AG04449 (cell line): ENCODE data around the gene SYNGR2.

Source experiments
- CTCF ChIA-PET: fragments of 350-600 bp; formaldehyde crosslinking; extraction: SDS; loops from one replicate; lab custom pipeline; 2021; ENCODE audit warnings: antibody characterized with exemption; lab: Yijun Ruan, JAX
- POLR2A ChIA-PET: fragments of 400-600, 350-600 bp; formaldehyde crosslinking; extraction: SDS; loops from one replicate; lab custom pipeline; 2020; ENCODE audit warnings: antibody characterized with exemption, inconsistent platforms; lab: Yijun Ruan, JAX
- DNase-seq: peaks from one replicate; pipeline ENCODE4 v3.0.0-alpha.2; 2010; ENCODE audit warnings: low read depth, low spot score
- H3K4me3 ChIP-seq: 2 replicates; pipeline ENCODE4 v1.5.1; 2011; ENCODE audit warnings: low read depth, mild to moderate bottlenecking, control low read depth, low read length
- TF ChIP-seq, protein P1 (sequence below): IDR thresholded peaks from one replicate; pipeline ENCODE4 v1.5.1; 2011; ENCODE audit warnings: mild to moderate bottlenecking, moderate library complexity, low read length, control low read depth, inconsistent platforms; ENCODE audit not compliant: insufficient read depth; ENCODE audit errors: missing control alignments

Gene SYNGR2

DNA sequence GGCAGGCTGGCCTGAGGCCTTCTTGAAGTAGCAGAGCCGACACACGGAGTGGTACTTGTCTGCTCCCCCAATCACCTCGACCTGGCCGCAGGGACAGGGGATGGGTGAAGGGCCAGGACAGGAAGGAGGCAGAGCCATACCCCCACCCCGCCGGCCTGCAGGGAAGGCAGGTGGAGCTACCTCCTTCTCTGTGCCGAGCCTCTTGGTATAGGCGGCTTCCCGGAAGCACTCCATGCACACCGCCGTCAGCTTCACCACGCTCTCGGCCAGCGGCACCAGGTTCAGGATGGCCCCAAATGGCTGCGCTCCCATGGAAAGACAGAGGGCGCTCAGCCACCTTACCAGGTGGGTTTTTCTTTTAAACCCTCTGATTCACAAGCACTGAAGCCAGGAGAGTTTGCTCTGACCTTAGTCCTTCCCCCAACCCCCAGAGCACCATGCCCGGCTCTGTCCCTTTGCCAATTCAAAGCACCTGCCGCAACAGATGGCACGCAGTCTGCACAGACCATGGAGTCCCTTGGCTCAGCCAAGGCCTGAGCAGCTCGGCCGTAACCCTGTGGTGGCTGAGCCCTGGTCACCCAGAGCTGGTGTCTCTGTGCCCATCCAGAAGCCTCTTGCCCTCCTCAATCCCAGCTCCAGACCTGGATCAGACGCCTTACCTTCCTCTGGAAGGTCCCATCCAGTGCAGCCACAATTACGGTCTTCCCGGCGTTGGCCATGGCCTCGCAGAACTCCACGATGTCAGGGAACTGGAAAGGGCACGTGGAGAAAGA lies 6.7 kb downstream of the SYNGR2 start:
- no peak for DNase-seq
- no peak overlapping the region for H3K4me3 ChIP-seq
- ChIA-PET POLR2A (no interaction called here), CTCF (interaction anchor here (2.0 to 10.8 kb wide), 9 partner anchors 8 to 155 kb away, joined by 7 to 119 read pairs (median 15); partner anchors contain the start of genes AFMID and TK1)
- TF ChIP-seq, protein P1, sequence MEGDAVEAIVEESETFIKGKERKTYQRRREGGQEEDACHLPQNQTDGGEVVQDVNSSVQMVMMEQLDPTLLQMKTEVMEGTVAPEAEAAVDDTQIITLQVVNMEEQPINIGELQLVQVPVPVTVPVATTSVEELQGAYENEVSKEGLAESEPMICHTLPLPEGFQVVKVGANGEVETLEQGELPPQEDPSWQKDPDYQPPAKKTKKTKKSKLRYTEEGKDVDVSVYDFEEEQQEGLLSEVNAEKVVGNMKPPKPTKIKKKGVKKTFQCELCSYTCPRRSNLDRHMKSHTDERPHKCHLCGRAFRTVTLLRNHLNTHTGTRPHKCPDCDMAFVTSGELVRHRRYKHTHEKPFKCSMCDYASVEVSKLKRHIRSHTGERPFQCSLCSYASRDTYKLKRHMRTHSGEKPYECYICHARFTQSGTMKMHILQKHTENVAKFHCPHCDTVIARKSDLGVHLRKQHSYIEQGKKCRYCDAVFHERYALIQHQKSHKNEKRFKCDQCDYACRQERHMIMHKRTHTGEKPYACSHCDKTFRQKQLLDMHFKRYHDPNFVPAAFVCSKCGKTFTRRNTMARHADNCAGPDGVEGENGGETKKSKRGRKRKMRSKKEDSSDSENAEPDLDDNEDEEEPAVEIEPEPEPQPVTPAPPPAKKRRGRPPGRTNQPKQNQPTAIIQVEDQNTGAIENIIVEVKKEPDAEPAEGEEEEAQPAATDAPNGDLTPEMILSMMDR, result no peak

- H3K4me3 ChIP-seq, result no peak overlapping the region
- no peak for DNase-seq
- CTCF ChIA-PET, result interaction anchor here (1.0 to 10.8 kb wide), 15 partner anchors 9 to 158 kb away, joined by 3 to 119 read pairs (median 8); partner anchors contain the start of genes AFMID and TK1
- TF ChIP-seq, protein P1, result no peak
- POLR2A ChIA-PET, result no interaction called here
These were observed 7.2 kb downstream of the SYNGR2 start for GRCh38 chr17:78175643-78175981.

- no peak overlapping the region for H3K4me3 ChIP-seq
- CTCF ChIA-PET, result interaction anchor here (0.6 to 10.8 kb wide), 27 partner anchors 9 to 473 kb away, joined by 3 to 119 read pairs (median 4); partner anchors contain the start of genes AFMID and TK1
- TF ChIP-seq, protein P1, result peak; percentile 95
- POLR2A ChIA-PET, result no interaction called here
- no peak for DNase-seq
These were observed 8.2 kb downstream of the SYNGR2 start for GRCh38 chr17:78176548-78177025.

DNA sequence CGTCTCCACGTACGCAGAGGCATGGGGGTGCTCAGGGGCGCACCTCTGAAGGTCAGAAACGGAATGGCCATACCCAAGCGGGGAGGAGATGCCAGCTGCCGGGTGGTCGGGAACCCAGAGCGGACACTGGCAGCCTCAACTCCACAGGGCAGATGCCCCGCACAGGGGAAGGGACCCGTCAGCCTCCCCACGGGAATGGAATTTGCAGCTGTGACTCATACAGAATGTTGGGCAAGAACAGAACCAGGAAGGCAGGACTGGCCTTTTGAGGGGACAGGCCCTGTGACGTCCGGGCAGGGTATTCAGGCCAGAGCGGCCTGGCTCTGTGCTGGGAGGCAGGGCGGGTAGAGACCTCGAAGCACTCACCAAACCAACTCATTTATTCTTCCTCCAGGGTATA lies 11.0 kb downstream of the SYNGR2 start:
- no peak overlapping the region for H3K4me3 ChIP-seq
- POLR2A ChIA-PET, result no interaction called here
- CTCF ChIA-PET, result interaction anchor here (0.9 to 10.8 kb wide), 7 partner anchors 6 to 161 kb away, joined by 3 to 119 read pairs (median 5); partner anchors contain the start of genes AFMID and TK1
- DNase-seq, result peak; percentile 10
- TF ChIP-seq, protein P1, result no peak

DNA sequence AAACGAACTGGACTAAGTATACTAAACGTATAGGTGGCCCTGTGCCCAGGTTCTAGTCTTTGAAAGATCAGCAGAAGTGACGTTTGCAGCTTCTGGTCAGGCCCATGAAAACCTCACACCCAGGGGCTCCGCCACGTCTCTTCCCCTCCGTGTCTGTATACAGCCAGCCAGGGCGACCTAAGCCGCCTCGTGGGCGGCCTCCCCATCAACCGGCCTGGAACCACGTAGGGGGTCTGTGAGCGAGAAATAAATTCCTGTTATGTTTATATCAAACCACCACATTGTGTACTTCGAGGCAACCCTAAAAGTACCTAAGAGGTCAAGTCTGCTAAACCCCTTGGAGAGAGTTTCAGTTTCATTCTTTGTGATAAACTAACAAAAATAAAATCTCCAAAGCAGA lies 11.7 kb downstream of the SYNGR2 start:
- POLR2A ChIA-PET, result no interaction called here
- CTCF ChIA-PET, result interaction anchor here (1.0 to 2.1 kb wide), 3 partner anchors 67 to 162 kb away, joined by 3 to 5 read pairs (median 3); no protein-coding TSS in a partner anchor
- no peak overlapping the region for H3K4me3 ChIP-seq
- TF ChIP-seq, protein P1, result no peak
- DNase-seq, result no peak

DNA sequence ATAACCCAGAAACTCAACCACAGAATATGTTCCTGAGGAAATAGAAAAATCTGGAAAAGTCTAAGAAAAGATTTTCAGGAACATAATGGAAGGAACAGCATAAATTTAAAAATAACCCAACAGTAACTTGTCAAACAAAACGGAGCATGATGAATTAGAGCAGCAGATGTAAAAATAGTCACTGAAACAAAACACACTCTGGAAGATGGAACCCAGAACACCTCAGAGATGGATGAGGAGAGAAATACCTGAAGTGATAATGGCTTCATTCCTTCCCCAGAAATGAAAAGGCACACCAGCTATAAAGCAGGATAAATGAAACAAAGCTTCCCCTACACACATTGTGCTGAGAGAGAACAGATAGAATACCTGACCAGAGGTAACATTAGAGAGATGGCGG lies 12.1 kb downstream of the SYNGR2 start:
- H3K4me3 ChIP-seq, result no peak overlapping the region
- TF ChIP-seq, protein P1, result no peak
- CTCF ChIA-PET, result interaction anchor here (1.1 to 2.1 kb wide), 3 partner anchors 9 to 162 kb away, joined by 3 to 5 read pairs (median 5); no protein-coding TSS in a partner anchor
- POLR2A ChIA-PET, result no interaction called here
- DNase-seq, result no peak
